KMS-11 (cell line): ENCODE data around the gene TEX36.

Experiments used
- H2AFZ ChIP-seq: fragments of 200-600 bp; sonication (generic); 2 replicates; pipeline ENCODE4 v1.6.1; 2016; ENCODE audit warnings: antibody characterized with exemption, mixed run types, low read depth
- H3K27ac ChIP-seq: fragments of 200-600 bp; sonication (generic); 2 replicates; pipeline ENCODE4 v1.6.1; 2016; ENCODE audit warnings: mild to moderate bottlenecking, mixed run types
- H3K27me3 ChIP-seq: fragments of 200-600 bp; sonication (generic); 2 replicates; pipeline ENCODE4 v1.6.1; 2017; ENCODE audit warnings: mild to moderate bottlenecking, low read depth, mixed run types, moderate library complexity; ENCODE audit not compliant: insufficient read depth
- H3K36me3 ChIP-seq: fragments of 200-600 bp; sonication (generic); 2 replicates; pipeline ENCODE4 v1.6.1; 2017; ENCODE audit warnings: mild to moderate bottlenecking, mixed run types; ENCODE audit not compliant: insufficient read depth
- H3K4me1 ChIP-seq: fragments of 200-600 bp; sonication (generic); 2 replicates; pipeline ENCODE4 v1.6.1; 2016; ENCODE audit warnings: mild to moderate bottlenecking, low read depth, mixed run types; ENCODE audit not compliant: poor library complexity, severe bottlenecking
- H3K4me2 ChIP-seq: fragments of 200-600 bp; sonication (generic); 2 replicates; pipeline ENCODE4 v1.7.0; 2016; ENCODE audit warnings: mild to moderate bottlenecking, mixed run types
- H3K4me3 ChIP-seq: fragments of 200-600 bp; sonication (generic); IDR thresholded peaks from 2 replicates; pipeline ENCODE4 v1.6.1; 2017; ENCODE audit warnings: low read depth, low read length, mixed read lengths; ENCODE audit not compliant: insufficient read depth
- H3K79me2 ChIP-seq: fragments of 200-600 bp; sonication (generic); 2 replicates; pipeline ENCODE4 v1.6.1; 2016; ENCODE audit warnings: low read depth, mixed run types; ENCODE audit not compliant: insufficient read depth
- H3K9ac ChIP-seq: fragments of 200-600 bp; sonication (generic); 2 replicates; pipeline ENCODE4 v1.6.1; 2016; ENCODE audit warnings: mild to moderate bottlenecking, mixed run types
- H4K20me1 ChIP-seq: fragments of 200-600 bp; sonication (generic); 2 replicates; pipeline ENCODE4 v1.6.1; 2016; ENCODE audit warnings: mild to moderate bottlenecking, mixed run types; ENCODE audit not compliant: insufficient read depth
- TF ChIP-seq, protein P1 (sequence below): fragments of 200-600 bp; sonication (generic); conservative IDR thresholded peaks from 2 replicates; pipeline ENCODE4 v1.6.1; 2017; ENCODE audit warnings: low read depth, mild to moderate bottlenecking, antibody characterized with exemption, low read length, moderate library complexity, mixed read lengths

Gene TEX36

DNA sequence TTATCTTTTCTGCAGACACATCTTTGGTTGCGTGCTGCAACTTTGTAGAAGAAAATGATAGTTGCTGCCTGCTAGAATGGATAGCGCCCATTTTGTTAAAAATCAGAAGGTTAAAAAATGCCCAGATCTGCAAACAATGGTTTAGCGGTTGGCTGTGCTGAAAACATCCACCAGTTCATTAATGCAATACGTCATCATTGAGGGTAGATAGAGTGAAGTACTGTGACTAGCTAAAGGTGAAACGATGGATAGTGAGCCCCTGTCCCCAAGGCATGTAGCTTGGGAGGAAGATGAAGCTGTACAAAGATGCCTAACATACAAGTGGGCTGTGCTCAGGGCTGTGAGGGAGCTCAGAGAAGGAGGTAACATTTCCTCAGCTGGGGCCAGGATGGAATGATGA, 48.4 kb downstream of the TEX36 start:
- H3K9ac ChIP-seq: no peak overlapping the region
- no peaks in the 10 kb centered on the region for H3K79me2 ChIP-seq
- TF ChIP-seq, protein P1, sequence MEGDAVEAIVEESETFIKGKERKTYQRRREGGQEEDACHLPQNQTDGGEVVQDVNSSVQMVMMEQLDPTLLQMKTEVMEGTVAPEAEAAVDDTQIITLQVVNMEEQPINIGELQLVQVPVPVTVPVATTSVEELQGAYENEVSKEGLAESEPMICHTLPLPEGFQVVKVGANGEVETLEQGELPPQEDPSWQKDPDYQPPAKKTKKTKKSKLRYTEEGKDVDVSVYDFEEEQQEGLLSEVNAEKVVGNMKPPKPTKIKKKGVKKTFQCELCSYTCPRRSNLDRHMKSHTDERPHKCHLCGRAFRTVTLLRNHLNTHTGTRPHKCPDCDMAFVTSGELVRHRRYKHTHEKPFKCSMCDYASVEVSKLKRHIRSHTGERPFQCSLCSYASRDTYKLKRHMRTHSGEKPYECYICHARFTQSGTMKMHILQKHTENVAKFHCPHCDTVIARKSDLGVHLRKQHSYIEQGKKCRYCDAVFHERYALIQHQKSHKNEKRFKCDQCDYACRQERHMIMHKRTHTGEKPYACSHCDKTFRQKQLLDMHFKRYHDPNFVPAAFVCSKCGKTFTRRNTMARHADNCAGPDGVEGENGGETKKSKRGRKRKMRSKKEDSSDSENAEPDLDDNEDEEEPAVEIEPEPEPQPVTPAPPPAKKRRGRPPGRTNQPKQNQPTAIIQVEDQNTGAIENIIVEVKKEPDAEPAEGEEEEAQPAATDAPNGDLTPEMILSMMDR: no peak
- H4K20me1 ChIP-seq: no peaks in the 10 kb centered on the region
- no peaks in the 10 kb centered on the region for H3K27me3 ChIP-seq
- no peak overlapping the region for H3K4me2 ChIP-seq
- H3K27ac ChIP-seq: no peak overlapping the region
- no peaks in the 10 kb centered on the region for H3K36me3 ChIP-seq
- H3K4me3 ChIP-seq: no peak overlapping the region
- H3K4me1 ChIP-seq: no peaks in the 10 kb centered on the region
- no peak overlapping the region for H2AFZ ChIP-seq

DNA sequence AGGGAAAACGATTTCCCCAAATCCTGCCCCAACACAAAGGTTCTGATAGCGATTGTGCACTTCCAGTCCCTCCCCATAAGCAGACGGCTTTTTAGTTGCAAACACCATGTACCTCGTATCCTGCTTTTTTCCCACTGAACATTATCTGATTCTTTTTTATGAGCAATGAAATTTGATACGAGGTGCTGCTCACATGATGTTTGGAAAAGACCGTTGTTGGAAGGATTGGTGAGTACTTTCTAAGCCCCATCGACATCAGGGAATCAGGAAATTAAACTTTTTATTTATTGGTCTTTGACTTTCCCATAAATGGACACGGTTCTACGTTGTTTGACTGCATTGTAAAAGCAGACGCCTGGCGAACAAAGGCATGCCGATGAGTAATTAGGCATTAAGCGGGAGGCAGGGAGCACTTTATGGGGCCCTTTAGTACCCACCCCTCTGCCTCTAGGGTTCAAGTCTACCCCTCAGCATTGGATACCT, 49.4 kb downstream of the TEX36 start:
- Histone ChIP-seq H3K9ac (no peak overlapping the region), H3K4me1 (no peaks in the 10 kb centered on the region), H3K4me2 (no peak overlapping the region), H3K4me3 (no peak overlapping the region), H3K27me3 (no peaks in the 10 kb centered on the region), H3K79me2 (no peaks in the 10 kb centered on the region), H2AFZ (no peak overlapping the region), H3K36me3 (no peaks in the 10 kb centered on the region), H4K20me1 (no peaks in the 10 kb centered on the region), H3K27ac (no peak overlapping the region)
- TF ChIP-seq, protein P1: no peak

DNA sequence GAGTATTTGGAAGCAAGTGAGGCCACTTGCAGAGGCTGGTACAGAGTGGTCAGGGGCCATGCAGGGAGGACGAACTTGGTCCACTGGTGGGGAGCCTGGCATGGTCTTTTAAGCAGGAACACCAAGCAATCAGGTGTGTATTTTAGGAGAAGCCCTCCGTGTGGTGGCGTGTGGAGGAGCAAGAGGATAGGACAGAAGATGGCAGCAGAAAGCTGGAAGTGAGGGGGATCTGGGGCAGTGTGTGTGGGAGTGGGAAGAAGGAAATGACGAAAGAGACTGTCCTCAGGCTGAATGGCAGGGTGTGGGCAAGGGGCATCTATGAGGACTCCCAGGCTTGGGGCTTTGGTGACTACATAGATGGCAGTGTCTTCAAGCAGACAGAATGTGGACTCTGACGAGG, 51.2 kb downstream of the TEX36 start:
- no peak overlapping the region for H3K27ac ChIP-seq
- H3K79me2 ChIP-seq: no peaks in the 10 kb centered on the region
- no peaks in the 10 kb centered on the region for H3K4me1 ChIP-seq
- H3K9ac ChIP-seq: no peak overlapping the region
- H3K27me3 ChIP-seq: no peaks in the 10 kb centered on the region
- no peaks in the 10 kb centered on the region for H4K20me1 ChIP-seq
- no peaks in the 10 kb centered on the region for H3K36me3 ChIP-seq
- no peak overlapping the region for H3K4me2 ChIP-seq
- no peak overlapping the region for H2AFZ ChIP-seq
- no peak overlapping the region for H3K4me3 ChIP-seq
- TF ChIP-seq, protein P1: no peak

DNA sequence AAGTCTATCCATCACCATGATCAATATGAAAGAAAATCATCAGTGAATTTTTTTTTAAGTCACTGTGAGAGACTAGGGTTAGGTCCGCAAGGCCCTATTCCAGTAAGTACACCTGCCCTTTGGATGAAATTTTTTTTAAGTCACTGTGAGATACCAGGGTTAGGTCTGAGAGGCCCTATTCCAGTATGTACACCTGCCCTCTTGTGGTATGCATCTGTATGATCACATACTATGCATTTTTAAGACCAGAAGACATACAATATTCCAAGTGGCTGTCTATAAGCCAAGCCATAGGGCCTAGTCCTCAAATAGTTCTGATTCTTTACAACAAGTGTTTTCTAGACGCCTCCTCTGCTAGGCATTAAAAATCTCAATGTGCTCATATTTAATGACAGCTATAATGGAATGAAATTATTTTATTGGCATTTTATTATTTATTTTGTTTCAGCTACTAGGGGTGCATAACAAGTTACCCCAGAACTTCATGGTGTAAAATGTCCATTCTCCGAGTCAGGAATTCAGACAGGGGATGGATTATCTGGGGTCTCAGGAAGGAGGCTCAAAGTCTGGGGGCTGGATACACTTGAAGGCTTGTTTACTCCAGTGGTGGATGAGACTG, 53.1 kb downstream of the TEX36 start:
- H3K4me1 ChIP-seq: no peaks in the 10 kb centered on the region
- TF ChIP-seq, protein P1: peak; percentile 62
- no peak overlapping the region for H3K4me2 ChIP-seq
- H3K36me3 ChIP-seq: no peaks in the 10 kb centered on the region
- no peak overlapping the region for H3K27ac ChIP-seq
- no peaks in the 10 kb centered on the region for H4K20me1 ChIP-seq
- H3K9ac ChIP-seq: no peak overlapping the region
- no peaks in the 10 kb centered on the region for H3K79me2 ChIP-seq
- no peaks in the 10 kb centered on the region for H3K27me3 ChIP-seq
- no peak overlapping the region for H2AFZ ChIP-seq
- no peak overlapping the region for H3K4me3 ChIP-seq
